ENCODE measurements around the gene S100G.
"Not testable (repeated sequence)": the region's sequence is repeated elsewhere in the genome, so short reads cannot be mapped to it uniquely, and the experiment has no call there.

S100G gene

DNA sequence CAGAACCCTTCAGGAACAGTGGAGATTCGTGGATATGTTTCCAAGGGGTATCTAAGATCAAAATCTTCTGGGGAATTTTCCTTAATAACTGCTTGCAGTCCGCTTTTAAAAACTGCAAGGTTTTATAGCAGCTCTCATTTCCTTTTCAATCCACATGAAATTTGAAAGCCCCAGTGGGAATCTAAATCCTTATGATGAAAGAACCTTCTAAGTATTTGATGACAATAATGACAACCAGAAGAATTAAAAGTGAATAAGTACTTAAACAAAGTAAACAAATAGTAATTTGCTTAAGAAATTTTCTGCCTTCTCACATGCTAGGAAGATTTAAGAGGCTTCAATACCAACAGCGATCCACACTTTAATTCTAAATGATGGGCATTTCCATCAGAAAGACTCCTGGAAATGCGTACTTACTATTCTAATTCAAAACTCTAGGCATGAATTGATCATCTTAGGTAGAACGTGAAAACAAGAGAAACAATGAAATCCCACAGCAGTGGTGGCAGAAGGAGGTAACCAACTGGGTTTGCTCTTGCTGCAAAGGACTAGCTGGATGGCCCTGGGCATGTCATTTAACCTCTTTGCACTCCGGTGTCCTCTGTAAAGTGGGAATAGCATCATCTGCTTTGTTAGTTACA, 37.6 kb upstream of the S100G start:
- TF ChIP-seq ZNF274 (IDR thresholded peaks at IDR 0.05; ENCODE audit: low read depth, low read length), result no peak
- no peak for TF ChIP-seq YY1 (IDR thresholded peaks at IDR 0.05; ENCODE audit: insufficient read depth, insufficient read length)
- TF ChIP-seq SUZ12 (IDR thresholded peaks at IDR 0.05; ENCODE audit: extremely low read depth, insufficient read depth, insufficient read length), result no peak
- H3K27me3 ChIP-seq (ENCODE audit: insufficient read depth, insufficient read length), result no peaks in the 10 kb centered on the region
- H3K9ac ChIP-seq (ENCODE audit: insufficient read length, low read depth), result no peak overlapping the region
- peaks cover 29% of the 10 kb centered on the region for H3K36me3 ChIP-seq (ENCODE audit: insufficient read depth, insufficient read length, low read length)
- H3K4me1 ChIP-seq (ENCODE audit: insufficient read depth, insufficient read length), result no peaks in the 10 kb centered on the region
- peak; percentile 56 for DNase-seq (ENCODE audit: low read depth, low spot score)
- H3K9me3 ChIP-seq (ENCODE audit: insufficient read depth, low read length), result no peaks in the 10 kb centered on the region; the same call in 1 of the 2 replicates
- no peak overlapping the region for H3K4me3 ChIP-seq (ENCODE audit: insufficient read length, low read depth)

DNA sequence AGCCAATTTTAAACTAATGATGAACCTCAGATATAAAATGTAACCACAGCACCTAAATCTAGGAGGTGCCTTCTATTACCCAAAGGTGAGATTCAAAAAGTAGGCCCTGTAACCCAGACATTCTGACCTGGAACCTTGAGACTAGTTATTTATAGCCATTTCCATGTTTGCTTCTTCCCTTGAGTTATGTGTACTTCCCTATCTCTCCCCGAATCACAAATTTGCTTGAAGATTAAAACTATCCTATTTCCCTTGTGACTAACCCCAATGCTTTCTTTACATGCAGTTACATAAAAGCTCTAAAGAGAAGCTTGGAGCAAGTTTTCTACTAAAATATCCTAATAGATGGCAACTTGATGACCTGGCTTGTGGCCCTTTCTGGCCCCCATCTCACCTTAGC, 32.6 kb upstream of the S100G start:
- H3K27me3 ChIP-seq (ENCODE audit: insufficient read depth, insufficient read length), result no peaks in the 10 kb centered on the region
- no peak for TF ChIP-seq ZNF274 (IDR thresholded peaks at IDR 0.05; ENCODE audit: low read depth, low read length)
- TF ChIP-seq SUZ12 (IDR thresholded peaks at IDR 0.05; ENCODE audit: extremely low read depth, insufficient read depth, insufficient read length), result no peak
- TF ChIP-seq YY1 (IDR thresholded peaks at IDR 0.05; ENCODE audit: insufficient read depth, insufficient read length), result no peak
- H3K9me3 ChIP-seq (ENCODE audit: insufficient read depth, low read length), result no peaks in the 10 kb centered on the region
- DNase-seq (ENCODE audit: low read depth, low spot score), result no peak
- H3K4me1 ChIP-seq (ENCODE audit: insufficient read depth, insufficient read length), result no peaks in the 10 kb centered on the region
- peaks cover 43% of the 10 kb centered on the region for H3K36me3 ChIP-seq (ENCODE audit: insufficient read depth, insufficient read length, low read length)
- H3K9ac ChIP-seq (ENCODE audit: insufficient read length, low read depth), result no peak overlapping the region
- no peak overlapping the region for H3K4me3 ChIP-seq (ENCODE audit: insufficient read length, low read depth)

DNA sequence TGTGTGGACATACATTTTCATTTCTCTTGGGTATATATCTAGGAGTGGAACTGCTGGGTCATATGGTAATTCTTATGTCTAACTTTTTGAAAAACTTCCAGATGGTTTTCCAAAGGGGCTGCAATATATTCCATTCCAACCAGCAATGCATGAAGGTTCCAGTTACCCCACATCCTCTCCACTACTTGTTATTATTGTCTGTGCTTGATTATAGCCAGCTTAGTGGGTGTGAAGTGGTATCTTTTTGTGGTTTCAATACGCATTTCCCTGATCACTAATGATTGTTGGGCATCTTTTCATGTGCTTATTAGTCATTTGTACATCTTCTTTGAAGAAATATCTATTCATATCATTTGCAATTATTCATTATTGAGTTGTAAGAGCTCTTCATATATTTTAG, 31.5 kb upstream of the S100G start:
- Histone ChIP-seq H3K9ac (ENCODE audit: insufficient read length, low read depth) (no peak overlapping the region), H3K27me3 (ENCODE audit: insufficient read depth, insufficient read length) (no peaks in the 10 kb centered on the region), H3K9me3 (ENCODE audit: insufficient read depth, low read length) (no peaks in the 10 kb centered on the region), H3K4me1 (ENCODE audit: insufficient read depth, insufficient read length) (no peaks in the 10 kb centered on the region), H3K36me3 (ENCODE audit: insufficient read depth, insufficient read length, low read length) (peaks cover 38% of the 10 kb centered on the region), H3K4me3 (ENCODE audit: insufficient read length, low read depth) (no peak overlapping the region)
- TF ChIP-seq YY1 (IDR thresholded peaks at IDR 0.05; ENCODE audit: insufficient read depth, insufficient read length) (no peak), SUZ12 (IDR thresholded peaks at IDR 0.05; ENCODE audit: extremely low read depth, insufficient read depth, insufficient read length) (no peak)
- DNase-seq (ENCODE audit: low read depth, low spot score), result no peak

DNA sequence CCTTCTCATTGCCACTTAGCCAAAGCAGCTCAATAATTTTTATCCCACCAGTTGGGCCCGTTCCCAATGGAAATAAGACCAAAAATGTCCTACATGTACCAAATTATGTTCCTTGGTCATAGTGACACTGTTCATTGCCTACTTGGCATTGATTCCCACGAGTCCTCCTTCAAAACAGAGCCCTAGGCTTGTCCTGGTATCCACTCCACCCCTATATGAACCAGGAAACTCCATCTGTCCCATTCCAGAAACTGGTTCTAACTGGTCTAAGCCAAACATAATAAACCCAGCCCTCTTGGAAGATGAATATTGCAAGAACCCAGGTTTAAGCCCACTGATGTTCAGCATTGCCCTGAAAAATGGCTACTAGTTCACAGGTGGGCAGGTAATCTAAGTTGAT, 30.9 kb upstream of the S100G start:
- Histone ChIP-seq H3K9ac (ENCODE audit: insufficient read length, low read depth) (no peak overlapping the region), H3K9me3 (ENCODE audit: insufficient read depth, low read length) (no peaks in the 10 kb centered on the region), H3K4me3 (ENCODE audit: insufficient read length, low read depth) (no peak overlapping the region), H3K27me3 (ENCODE audit: insufficient read depth, insufficient read length) (no peaks in the 10 kb centered on the region), H3K36me3 (ENCODE audit: insufficient read depth, insufficient read length, low read length) (peaks cover 34% of the 10 kb centered on the region), H3K4me1 (ENCODE audit: insufficient read depth, insufficient read length) (no peaks in the 10 kb centered on the region)
- TF ChIP-seq YY1 (IDR thresholded peaks at IDR 0.05; ENCODE audit: insufficient read depth, insufficient read length) (no peak), ZNF274 (IDR thresholded peaks at IDR 0.05; ENCODE audit: low read depth, low read length) (no peak), SUZ12 (IDR thresholded peaks at IDR 0.05; ENCODE audit: extremely low read depth, insufficient read depth, insufficient read length) (no peak)
- no peak for DNase-seq (ENCODE audit: low read depth, low spot score)

DNA sequence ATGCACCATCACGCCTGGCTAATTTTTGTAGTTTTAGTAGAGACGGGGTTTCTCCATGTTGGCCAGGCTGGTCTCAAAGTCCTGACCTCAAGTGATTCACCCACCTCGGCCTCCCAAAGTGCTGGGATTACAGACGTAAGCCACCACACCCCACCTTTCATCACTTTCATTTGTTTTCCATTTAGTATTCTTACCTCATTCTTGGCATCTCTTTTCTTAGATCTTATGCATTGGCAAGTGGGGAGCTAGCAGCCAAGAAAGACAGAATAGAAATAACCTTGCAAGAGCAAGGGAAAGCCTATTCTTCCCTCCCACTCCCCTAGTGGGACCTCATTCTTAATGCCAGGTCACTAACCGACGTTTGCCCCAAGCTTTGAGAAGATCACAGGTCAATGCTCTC, 21.4 kb upstream of the S100G start:
- not testable (repeated sequence) for H3K27me3 ChIP-seq (ENCODE audit: insufficient read depth, insufficient read length); H3K4me1 ChIP-seq (ENCODE audit: insufficient read depth, insufficient read length); H3K9ac ChIP-seq (ENCODE audit: insufficient read length, low read depth); H3K9me3 ChIP-seq (ENCODE audit: insufficient read depth, low read length); H3K4me3 ChIP-seq (ENCODE audit: insufficient read length, low read depth); H3K36me3 ChIP-seq (ENCODE audit: insufficient read depth, insufficient read length, low read length); DNase-seq (ENCODE audit: low read depth, low spot score)

DNA sequence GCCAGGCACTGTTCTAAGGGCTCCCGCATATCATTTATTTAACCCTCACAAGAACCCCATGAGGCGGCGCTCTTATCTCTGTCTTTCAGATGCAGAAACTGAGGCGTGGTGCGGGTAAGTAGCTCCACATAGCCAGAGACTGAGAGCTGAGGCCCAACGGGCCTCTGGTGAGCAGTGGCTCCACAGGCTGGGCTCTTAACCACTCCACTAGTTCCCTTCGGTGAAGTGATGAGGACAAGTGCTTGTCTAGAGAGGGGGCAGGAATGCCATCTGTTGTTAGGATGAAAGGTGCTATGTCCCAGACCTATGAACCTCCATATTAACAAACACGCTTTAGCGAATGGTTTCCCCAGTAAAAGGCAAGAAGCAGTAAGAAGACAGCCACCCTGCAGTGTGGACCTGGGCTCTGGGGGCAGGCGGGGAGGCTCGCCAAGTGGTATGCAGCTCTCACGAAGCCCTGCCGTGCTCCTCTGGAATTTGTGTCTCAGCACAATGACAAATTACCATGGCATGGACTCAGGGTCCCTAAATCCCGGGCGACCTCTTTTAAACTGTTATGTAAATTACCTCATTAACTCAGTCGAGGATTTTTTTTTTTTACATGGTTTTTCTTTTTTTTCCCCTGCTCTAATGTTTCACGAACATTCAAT, 20.9 kb upstream of the S100G start:
- peak; percentile 71 for DNase-seq (ENCODE audit: low read depth, low spot score)
- Histone ChIP-seq H3K9me3 (ENCODE audit: insufficient read depth, low read length) (no peaks in the 10 kb centered on the region), H3K36me3 (ENCODE audit: insufficient read depth, insufficient read length, low read length) (no peaks in the 10 kb centered on the region), H3K9ac (ENCODE audit: insufficient read length, low read depth) (no peak overlapping the region), H3K27me3 (ENCODE audit: insufficient read depth, insufficient read length) (no peaks in the 10 kb centered on the region), H3K4me3 (ENCODE audit: insufficient read length, low read depth) (no peak overlapping the region), H3K4me1 (ENCODE audit: insufficient read depth, insufficient read length) (peaks cover 6% of the 10 kb centered on the region)
- no peak for TF ChIP-seq SUZ12 (IDR thresholded peaks at IDR 0.05; ENCODE audit: extremely low read depth, insufficient read depth, insufficient read length)
- TF ChIP-seq YY1 (IDR thresholded peaks at IDR 0.05; ENCODE audit: insufficient read depth, insufficient read length), result no peak
- no peak for TF ChIP-seq ZNF274 (IDR thresholded peaks at IDR 0.05; ENCODE audit: low read depth, low read length)

DNA sequence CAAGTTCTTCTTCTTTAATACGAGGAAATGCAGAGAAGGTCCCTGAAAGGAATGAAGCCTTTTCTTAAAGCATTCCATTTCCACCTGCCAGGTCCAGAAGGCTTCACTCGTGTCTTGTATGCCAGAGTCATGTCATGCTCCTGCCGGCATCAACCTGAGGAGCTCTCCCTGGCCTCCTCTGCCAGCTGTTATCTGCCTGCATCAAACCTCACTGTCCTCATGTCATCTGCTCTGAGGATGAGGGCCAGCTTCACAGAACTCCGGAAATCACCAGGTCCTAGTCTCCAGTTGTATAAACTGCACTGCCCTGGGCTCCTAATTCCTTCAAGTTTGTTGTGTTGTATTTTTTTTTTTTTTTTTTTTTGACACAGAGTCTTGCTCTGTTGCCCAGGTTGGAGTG, 20.0 kb upstream of the S100G start:
- H3K36me3 ChIP-seq (ENCODE audit: insufficient read depth, insufficient read length, low read length), result no peaks in the 10 kb centered on the region
- H3K9me3 ChIP-seq (ENCODE audit: insufficient read depth, low read length), result no peaks in the 10 kb centered on the region
- no peak overlapping the region for H3K9ac ChIP-seq (ENCODE audit: insufficient read length, low read depth)
- H3K4me3 ChIP-seq (ENCODE audit: insufficient read length, low read depth), result no peak overlapping the region
- H3K27me3 ChIP-seq (ENCODE audit: insufficient read depth, insufficient read length), result no peaks in the 10 kb centered on the region
- DNase-seq (ENCODE audit: low read depth, low spot score), result no peak
- H3K4me1 ChIP-seq (ENCODE audit: insufficient read depth, insufficient read length), result peaks cover 6% of the 10 kb centered on the region
- TF ChIP-seq YY1 (IDR thresholded peaks at IDR 0.05; ENCODE audit: insufficient read depth, insufficient read length) (no peak), ZNF274 (IDR thresholded peaks at IDR 0.05; ENCODE audit: low read depth, low read length) (no peak), SUZ12 (IDR thresholded peaks at IDR 0.05; ENCODE audit: extremely low read depth, insufficient read depth, insufficient read length) (no peak)

All from NT2/D1 (cell line).